H9 (cell line): Measurements from ENCODE around the gene SEMA4D. TPM values are rescaled to one million over a fixed set of nuclear protein-coding genes. Genes with fewer than 3 reads are reported as not detected.

Source experiments
- DNase-seq: peaks from one replicate; pipeline ENCODE4 v3.0.0-alpha.2; 2017
- H2AFZ ChIP-seq: one replicate; pipeline ENCODE4 v1.6.1; 2013; ENCODE audit warnings: mild to moderate bottlenecking, low read length, control low read depth, moderate library complexity
- H2AK5ac ChIP-seq: 2 replicates; pipeline ENCODE4 v1.6.1; 2013; ENCODE audit warnings: low read length, control low read depth, mixed read lengths; ENCODE audit not compliant: insufficient read length
- H2BK120ac ChIP-seq: one replicate; pipeline ENCODE4 v1.6.1; 2013; ENCODE audit warnings: low read depth, mild to moderate bottlenecking, low read length, control low read depth, inconsistent platforms; ENCODE audit not compliant: poor library complexity, severe bottlenecking
- H2BK12ac ChIP-seq: 2 replicates; pipeline ENCODE4 v1.6.1; 2013; ENCODE audit warnings: low read length, control low read depth, mixed read lengths, low read depth; ENCODE audit not compliant: insufficient read length
- H2BK15ac ChIP-seq: 2 replicates; pipeline ENCODE4 v1.6.1; 2013; ENCODE audit warnings: low read depth, low read length, control low read depth
- H2BK20ac ChIP-seq: one replicate; pipeline ENCODE4 v1.6.1; 2013; ENCODE audit warnings: low read depth, mild to moderate bottlenecking, low read length, control low read depth, inconsistent platforms; ENCODE audit not compliant: poor library complexity, severe bottlenecking
- H2BK5ac ChIP-seq: 2 replicates; pipeline ENCODE4 v1.6.1; 2013; ENCODE audit warnings: low read length, control low read depth, mixed read lengths; ENCODE audit not compliant: insufficient read length
- H3K14ac ChIP-seq: 2 replicates; pipeline ENCODE4 v1.6.1; 2013; ENCODE audit warnings: low read length, control low read depth; ENCODE audit not compliant: insufficient read depth
- H3K18ac ChIP-seq: 2 replicates; pipeline ENCODE4 v1.6.1; 2013; ENCODE audit warnings: low read depth, mild to moderate bottlenecking, mixed read lengths, low read length, control low read depth; ENCODE audit not compliant: insufficient read length
- H3K23ac ChIP-seq: 2 replicates; pipeline ENCODE4 v1.6.1; 2013; ENCODE audit warnings: low read length, control low read depth, mixed read lengths, low read depth; ENCODE audit not compliant: insufficient read length
- H3K23me2 ChIP-seq: 2 replicates; pipeline ENCODE4 v1.6.1; 2013; ENCODE audit warnings: low read depth, mild to moderate bottlenecking, mixed read lengths, low read length, control low read depth; ENCODE audit not compliant: insufficient read length, poor library complexity, severe bottlenecking
- H3K27ac ChIP-seq: 2 replicates; pipeline ENCODE4 v1.5.1; 2013; ENCODE audit warnings: low read length, control low read depth, mixed read lengths, low read depth; ENCODE audit not compliant: insufficient read length
- H3K27me3 ChIP-seq: 2 replicates; pipeline ENCODE4 v1.6.1; 2013; ENCODE audit warnings: low read length, control low read depth, inconsistent platforms; ENCODE audit not compliant: insufficient read depth
- H3K4ac ChIP-seq: 2 replicates; pipeline ENCODE4 v1.6.1; 2013; ENCODE audit warnings: low read depth, mild to moderate bottlenecking, control low read depth, inconsistent platforms, low read length, moderate library complexity
- H3K4me1 ChIP-seq: 2 replicates; pipeline ENCODE4 v1.6.1; 2013; ENCODE audit warnings: low read length, control low read depth, inconsistent platforms; ENCODE audit not compliant: insufficient read depth
- H3K4me2 ChIP-seq: 2 replicates; pipeline ENCODE4 v1.6.1; 2013; ENCODE audit warnings: low read length, control low read depth, mixed read lengths; ENCODE audit not compliant: insufficient read length, insufficient read depth
- H3K56ac ChIP-seq: 2 replicates; pipeline ENCODE4 v1.6.1; 2013; ENCODE audit warnings: low read depth, mild to moderate bottlenecking, mixed read lengths, low read length, control low read depth; ENCODE audit not compliant: insufficient read length
- H3K79me1 ChIP-seq: 2 replicates; pipeline ENCODE4 v1.6.1; 2013; ENCODE audit warnings: low read depth, mild to moderate bottlenecking, moderate library complexity, low read length, control low read depth, inconsistent platforms; ENCODE audit not compliant: insufficient read depth, poor library complexity, severe bottlenecking
- H3K79me2 ChIP-seq: 2 replicates; pipeline ENCODE4 v1.6.1; 2013; ENCODE audit warnings: low read length, control low read depth, inconsistent platforms; ENCODE audit not compliant: insufficient read depth
- H3K9ac ChIP-seq: 2 replicates; pipeline ENCODE4 v1.6.1; 2013; ENCODE audit warnings: low read length, control low read depth, mixed read lengths; ENCODE audit not compliant: insufficient read length; ENCODE audit errors: extremely low read depth
- H3K9me3 ChIP-seq: one replicate; pipeline ENCODE4 v1.6.1; 2013; ENCODE audit warnings: low read depth, low read length, inconsistent platforms; ENCODE audit not compliant: control insufficient read depth
- H3T11ph ChIP-seq: one replicate; pipeline ENCODE4 v1.6.1; 2013; ENCODE audit warnings: mild to moderate bottlenecking, low read length, control low read depth, inconsistent platforms
- H4K20me1 ChIP-seq: one replicate; pipeline ENCODE4 v1.6.1; 2013; ENCODE audit not compliant: control insufficient read depth, insufficient read length, insufficient read depth
- H4K5ac ChIP-seq: 2 replicates; pipeline ENCODE4 v1.6.1; 2013; ENCODE audit warnings: low read depth, mild to moderate bottlenecking, mixed read lengths, low read length, control low read depth; ENCODE audit not compliant: insufficient read length
- H4K8ac ChIP-seq: replicated peaks from 2 replicates; pipeline ENCODE4 v1.6.1; 2013; ENCODE audit warnings: low read length, control low read depth, mixed read lengths, low read depth; ENCODE audit not compliant: insufficient read length
- H4K91ac ChIP-seq: 2 replicates; pipeline ENCODE4 v1.6.1; 2013; ENCODE audit warnings: low read depth, mild to moderate bottlenecking, moderate library complexity, mixed read lengths, low read length, control low read depth; ENCODE audit not compliant: insufficient read length
- H3K27ac Mint-ChIP-seq, 3 experiments: 2 replicates in 2 of 3; 3 replicates in 1 of 3; pipeline ENCODE4 v1.8.0; 2020 to 2021; ENCODE audit warnings: mixed read lengths in 3 of 3, mild to moderate bottlenecking in 1 of 3, moderate library complexity in 1 of 3
- H3K27me3 Mint-ChIP-seq: 2 replicates; pipeline ENCODE4 v1.8.0; 2021; ENCODE audit warnings: low read depth, mild to moderate bottlenecking, moderate library complexity, mixed read lengths
- H3K36me3 Mint-ChIP-seq, 3 experiments: 2 replicates in 2 of 3; 3 replicates in 1 of 3; pipeline ENCODE4 v1.8.0; 2020 to 2021; ENCODE audit warnings: low read depth in 3 of 3, mixed read lengths in 3 of 3; ENCODE audit not compliant: insufficient read depth in 1 of 3
- H3K4me1 Mint-ChIP-seq, 2 experiments: 2 replicates each; pipeline ENCODE4 v1.8.0; 2020; ENCODE audit warnings: mixed read lengths in 2 of 2
- H3K4me3 Mint-ChIP-seq, 2 experiments: 2 replicates in 1 of 2; 3 replicates in 1 of 2; pipeline ENCODE4 v1.8.0; 2020 to 2021; ENCODE audit warnings: mild to moderate bottlenecking in 2 of 2, mixed read lengths in 2 of 2, moderate library complexity in 1 of 2
- H3K9me3 Mint-ChIP-seq, 2 experiments: 2 replicates in 1 of 2; 3 replicates in 1 of 2; pipeline ENCODE4 v1.8.0; 2020; ENCODE audit warnings: mild to moderate bottlenecking in 2 of 2, mixed read lengths in 2 of 2, moderate library complexity in 1 of 2
- CTCF ChIP-seq: fragments of 200-600 bp; sonication (generic); conservative IDR thresholded peaks from 3 replicates; pipeline ENCODE4 v1.8.0; 2021; ENCODE audit warnings: antibody characterized with exemption, mild to moderate bottlenecking
- WGBS: extraction: QIAGEN DNeasy Blood & Tissue Kit; methylation state at CpG from one replicate; pipeline ENCODE4 v1.1.7; 2013; ENCODE audit warnings: missing lambda C conversion rate, low lambda C conversion rate, mixed read lengths; ENCODE audit not compliant: insufficient read length; ENCODE audit errors: extremely low coverage; 5-methylcytosine and 5-hydroxymethylcytosine counted together
- total RNA-seq: library from RNA; stranded (reverse); gene quantifications from 2 replicates; pipeline ENCODE4 v1.2.1, GENCODE V29; 2021

Gene SEMA4D
- total RNA-seq, 1 experiment from 2014 or later = 47.2 TPM

GRCh38 chr9:89312222-89312571, 185.7 kb downstream of the SEMA4D start:
- no peaks in the 10 kb centered on the region for H3K79me1 ChIP-seq
- peak overlapping the region; percentile 83 to 98 (median 93); a peak in 4 of 7 replicates for H3K27ac Mint-ChIP-seq
- no peaks in the 10 kb centered on the region; a peak in 1 of 5 replicates for H3K9me3 Mint-ChIP-seq
- DNase-seq = no peak
- no peak overlapping the region for H4K91ac ChIP-seq
- peak overlapping the region; percentile 85 for H3K9ac ChIP-seq
- peak overlapping the region; percentile 90 to 96 for H3K4me3 Mint-ChIP-seq
- no peak overlapping the region for H4K5ac ChIP-seq
- WGBS = no CpG with 5 or more reads among the region's 8 CpGs
- no peak overlapping the region for H2BK5ac ChIP-seq
- peaks cover 38% of the 10 kb centered on the region; the same call in 1 of the 2 replicates for H3K79me2 ChIP-seq
- H3K56ac ChIP-seq = no peak overlapping the region
- H4K8ac ChIP-seq = no peak overlapping the region
- H2BK120ac ChIP-seq = no peak overlapping the region
- H2AK5ac ChIP-seq = no peak overlapping the region
- H3K36me3 Mint-ChIP-seq = peaks cover 31 to 51% (median 47%) of the 10 kb centered on the region in 3 experiments
- H3K9me3 ChIP-seq = no peaks in the 10 kb centered on the region
- no peaks in the 10 kb centered on the region for H4K20me1 ChIP-seq
- no peaks in the 10 kb centered on the region for H3K23me2 ChIP-seq
- no peak overlapping the region for H3K14ac ChIP-seq
- TF ChIP-seq CTCF = no peak
- H3K23ac ChIP-seq = no peak overlapping the region
- H3K4ac ChIP-seq = no peak overlapping the region
- no peak overlapping the region for H2BK20ac ChIP-seq
- H3K4me1 Mint-ChIP-seq = peaks cover 34 to 38% of the 10 kb centered on the region in 2 experiments
- H2BK12ac ChIP-seq = no peak overlapping the region
- no peak overlapping the region for H3K27ac ChIP-seq
- no peak overlapping the region for H3T11ph ChIP-seq
- no peak overlapping the region for H2BK15ac ChIP-seq
- no peak overlapping the region for H2AFZ ChIP-seq
- H3K27me3 ChIP-seq = no peaks in the 10 kb centered on the region
- peaks cover 4% of the 10 kb centered on the region; the same call in 1 of the 2 replicates for H3K27me3 Mint-ChIP-seq
- no peaks in the 10 kb centered on the region for H3K4me1 ChIP-seq
- H3K4me2 ChIP-seq = peak overlapping the region; percentile 84
- no peak overlapping the region for H3K18ac ChIP-seq
